ENCODE measurements around the gene FAM24A. TPM values are rescaled to one million over a fixed set of nuclear protein-coding genes. Genes with fewer than 3 reads are reported as not detected.

FAM24A gene
- polyA plus RNA-seq, 1 donor (not counting 4 experiments of a cell fraction or from before 2014, with no cell fraction given) = not detected

DNA sequence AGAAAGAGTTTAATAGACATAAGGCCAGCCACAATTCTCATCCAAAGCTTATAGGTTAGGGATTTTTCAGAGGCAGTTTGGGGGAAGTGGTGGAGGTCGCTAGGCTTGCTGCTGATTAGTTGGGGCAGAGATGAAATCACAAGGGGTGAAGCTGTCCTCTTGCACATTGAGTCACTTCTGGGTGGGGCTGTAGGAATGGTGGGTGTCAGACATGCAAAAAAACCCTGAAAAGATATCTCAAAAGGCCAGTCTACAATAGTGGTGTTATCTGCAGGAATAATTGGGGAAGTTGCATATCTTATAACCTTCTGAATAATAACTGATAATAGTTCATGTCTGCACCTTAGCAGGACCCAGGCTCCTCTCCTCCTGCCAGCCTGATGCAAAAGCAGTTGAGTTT, 33.1 kb upstream of the FAM24A start:
- Histone ChIP-seq H2AFZ (ENCODE audit: control insufficient read depth, low read length) (no peak overlapping the region), H3K27ac (ENCODE audit: control insufficient read depth, insufficient read depth, low read length) (peak overlapping the region; percentile 34), H3K79me2 (ENCODE audit: control insufficient read depth, insufficient read depth, low read length) (peaks cover 58% of the 10 kb centered on the region), H3K9ac (ENCODE audit: control insufficient read depth, extremely low read depth, insufficient read depth, low read length) (no peak overlapping the region), H3K4me3 (ENCODE audit: control insufficient read depth in 2 of 3, extremely low read depth in 1 of 3, insufficient read depth in 2 of 3, low read depth in 1 of 3, low read length in 3 of 3) (peak overlapping the region in 1 of 3 experiments; percentile 4), H3K9me3 (ENCODE audit: control insufficient read depth, low read depth, low read length) (no peaks in the 10 kb centered on the region), H3K9me1 (ENCODE audit: control insufficient read depth, extremely low read depth, insufficient read depth, low read length) (no peaks in the 10 kb centered on the region), H3K4me1 (ENCODE audit: control insufficient read depth, extremely low read depth, insufficient read depth, low read length) (peaks cover 37% of the 10 kb centered on the region), H3K27me3 (ENCODE audit: control insufficient read depth, extremely low read depth, insufficient read depth, low read length) (no peaks in the 10 kb centered on the region), H4K20me1 (ENCODE audit: control insufficient read depth, extremely low read depth, insufficient read depth, low read length) (no peaks in the 10 kb centered on the region), H3K4me2 (ENCODE audit: control insufficient read depth, extremely low read depth, insufficient read depth, low read depth, low read length) (peak overlapping the region; percentile 93), H3K36me3 (ENCODE audit: control insufficient read depth in 2 of 2, extremely low read depth in 1 of 2, insufficient read depth in 2 of 2, low read length in 2 of 2) (peaks cover 0 to 1% of the 10 kb centered on the region in 2 experiments)
- no peak for FAIRE-seq
- DNase-seq (ENCODE audit: low read depth, low spot score) = no peak
- TF ChIP-seq EZH2 (IDR thresholded peaks at IDR 0.05; ENCODE audit: low read length) = no peak
- TF ChIP-seq, protein P1, sequence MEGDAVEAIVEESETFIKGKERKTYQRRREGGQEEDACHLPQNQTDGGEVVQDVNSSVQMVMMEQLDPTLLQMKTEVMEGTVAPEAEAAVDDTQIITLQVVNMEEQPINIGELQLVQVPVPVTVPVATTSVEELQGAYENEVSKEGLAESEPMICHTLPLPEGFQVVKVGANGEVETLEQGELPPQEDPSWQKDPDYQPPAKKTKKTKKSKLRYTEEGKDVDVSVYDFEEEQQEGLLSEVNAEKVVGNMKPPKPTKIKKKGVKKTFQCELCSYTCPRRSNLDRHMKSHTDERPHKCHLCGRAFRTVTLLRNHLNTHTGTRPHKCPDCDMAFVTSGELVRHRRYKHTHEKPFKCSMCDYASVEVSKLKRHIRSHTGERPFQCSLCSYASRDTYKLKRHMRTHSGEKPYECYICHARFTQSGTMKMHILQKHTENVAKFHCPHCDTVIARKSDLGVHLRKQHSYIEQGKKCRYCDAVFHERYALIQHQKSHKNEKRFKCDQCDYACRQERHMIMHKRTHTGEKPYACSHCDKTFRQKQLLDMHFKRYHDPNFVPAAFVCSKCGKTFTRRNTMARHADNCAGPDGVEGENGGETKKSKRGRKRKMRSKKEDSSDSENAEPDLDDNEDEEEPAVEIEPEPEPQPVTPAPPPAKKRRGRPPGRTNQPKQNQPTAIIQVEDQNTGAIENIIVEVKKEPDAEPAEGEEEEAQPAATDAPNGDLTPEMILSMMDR (optimal IDR thresholded peaks at IDR 0.05 in 1 of 3, IDR thresholded peaks at IDR 0.05 in 1 of 3, conservative IDR thresholded peaks at IDR 0.05 in 1 of 3; ENCODE audit: extremely low read depth in 1 of 3, insufficient read depth in 2 of 3, low read length in 3 of 3) = no peak
- dilution Hi-C loops (cut with MboI; ENCODE audit: extremely low pct_ligation_motif_present, low sequenced_read_pairs) = no loop called here

DNA sequence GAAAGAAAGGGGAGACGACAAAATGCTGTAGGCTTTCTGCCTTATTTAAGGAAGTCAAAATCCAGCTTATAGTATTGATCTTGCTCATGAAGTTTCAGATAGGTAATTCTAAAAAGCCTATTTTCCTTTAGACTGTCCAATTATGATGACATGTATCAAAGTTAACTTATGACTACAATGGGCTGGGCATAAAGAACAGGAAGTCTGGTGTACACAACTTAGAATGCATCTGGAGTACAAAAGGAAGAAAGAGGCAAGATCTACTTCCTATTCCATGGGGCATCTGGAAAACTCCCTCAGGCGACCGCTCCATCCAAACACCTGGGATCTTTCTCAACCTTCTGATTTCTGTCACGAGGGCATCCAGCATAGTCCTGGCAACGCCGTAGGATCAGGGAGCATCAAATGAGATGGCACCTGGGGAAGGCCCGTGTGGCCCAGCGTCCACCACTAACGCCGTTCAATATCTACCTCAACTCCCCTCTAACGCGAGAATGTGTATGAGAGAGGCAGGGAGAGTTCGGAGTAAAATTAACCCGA, 31.5 kb upstream of the FAM24A start:
- FAIRE-seq (no peak), DNase-seq (ENCODE audit: low read depth, low spot score) (no peak)
- Histone ChIP-seq H3K9ac (ENCODE audit: control insufficient read depth, extremely low read depth, insufficient read depth, low read length) (peak overlapping the region; percentile 80), H3K9me3 (ENCODE audit: control insufficient read depth, low read depth, low read length) (no peaks in the 10 kb centered on the region), H3K9me1 (ENCODE audit: control insufficient read depth, extremely low read depth, insufficient read depth, low read length) (no peaks in the 10 kb centered on the region), H3K79me2 (ENCODE audit: control insufficient read depth, insufficient read depth, low read length) (peaks cover 48% of the 10 kb centered on the region), H2AFZ (ENCODE audit: control insufficient read depth, low read length) (peak overlapping the region; percentile 100), H3K27ac (ENCODE audit: control insufficient read depth, insufficient read depth, low read length) (peak overlapping the region; percentile 68), H3K4me1 (ENCODE audit: control insufficient read depth, extremely low read depth, insufficient read depth, low read length) (peaks cover 37% of the 10 kb centered on the region), H3K27me3 (ENCODE audit: control insufficient read depth, extremely low read depth, insufficient read depth, low read length) (no peaks in the 10 kb centered on the region), H3K36me3 (ENCODE audit: control insufficient read depth in 2 of 2, extremely low read depth in 1 of 2, insufficient read depth in 2 of 2, low read length in 2 of 2) (no peaks in the 10 kb centered on the region), H3K4me3 (ENCODE audit: control insufficient read depth in 2 of 3, extremely low read depth in 1 of 3, insufficient read depth in 2 of 3, low read depth in 1 of 3, low read length in 3 of 3) (peak overlapping the region; percentile 66 to 91 (median 78)), H3K4me2 (ENCODE audit: control insufficient read depth, extremely low read depth, insufficient read depth, low read depth, low read length) (peak overlapping the region; percentile 93), H4K20me1 (ENCODE audit: control insufficient read depth, extremely low read depth, insufficient read depth, low read length) (no peaks in the 10 kb centered on the region)
- TF ChIP-seq, protein P1 (optimal IDR thresholded peaks at IDR 0.05 in 1 of 3, IDR thresholded peaks at IDR 0.05 in 1 of 3, conservative IDR thresholded peaks at IDR 0.05 in 1 of 3; ENCODE audit: extremely low read depth in 1 of 3, insufficient read depth in 2 of 3, low read length in 3 of 3) = no peak
- no peak for TF ChIP-seq EZH2 (IDR thresholded peaks at IDR 0.05; ENCODE audit: low read length)
- dilution Hi-C loops (cut with MboI; ENCODE audit: extremely low pct_ligation_motif_present, low sequenced_read_pairs) = no loop called here
